Neural cell (in vitro differentiated cells): ENCODE measurements around the gene KRTCAP2.
"Not testable (repeated sequence)": the region's sequence is repeated elsewhere in the genome, so short reads cannot be mapped to it uniquely, and the experiment has no call there.

Experiments used
- EP300 ChIP-seq: fragments of 450-650 bp; conservative IDR thresholded peaks from 2 replicates; pipeline ENCODE4 v1.6.1; 2014; ENCODE audit warnings: antibody characterized with exemption, mild to moderate bottlenecking, moderate library complexity; ENCODE audit not compliant: poor library complexity, severe bottlenecking
- EZH2 ChIP-seq: fragments of 200-600, 300-800 bp; shearing (Covaris generic), sonication (generic); IDR thresholded peaks from 2 replicates; pipeline ENCODE4 v1.6.1; 2014; ENCODE audit warnings: antibody characterized with exemption, low read length, borderline replicate concordance, mild to moderate bottlenecking; ENCODE audit not compliant: insufficient read depth, poor library complexity, severe bottlenecking
- MXI1 ChIP-seq: fragments of 450-650 bp; conservative IDR thresholded peaks from 2 replicates; pipeline ENCODE4 v1.6.1; 2014; ENCODE audit warnings: antibody characterized with exemption, mild to moderate bottlenecking; ENCODE audit not compliant: poor library complexity, severe bottlenecking
- POLR2AphosphoS5 ChIP-seq: IDR thresholded peaks from 2 replicates; pipeline ENCODE4 v1.6.1; 2012
- RAD21 ChIP-seq: fragments of 450-650 bp; conservative IDR thresholded peaks from 2 replicates; pipeline ENCODE4 v1.6.1; 2014; ENCODE audit warnings: antibody characterized with exemption, mild to moderate bottlenecking, moderate library complexity
- TAF1 ChIP-seq: IDR thresholded peaks from 2 replicates; pipeline ENCODE4 v1.6.1; 2012; ENCODE audit warnings: low read depth
- TF ChIP-seq, protein P1 (sequence below): fragments of 450-650 bp; IDR thresholded peaks from 2 replicates; pipeline ENCODE4 v1.5.1; 2014; ENCODE audit warnings: antibody characterized with exemption, mild to moderate bottlenecking, moderate library complexity; ENCODE audit not compliant: poor library complexity, severe bottlenecking
- TF ChIP-seq, protein P2 (sequence below): IDR thresholded peaks from 2 replicates; pipeline ENCODE4 v1.6.1; 2012; ENCODE audit warnings: borderline replicate concordance

DNA sequence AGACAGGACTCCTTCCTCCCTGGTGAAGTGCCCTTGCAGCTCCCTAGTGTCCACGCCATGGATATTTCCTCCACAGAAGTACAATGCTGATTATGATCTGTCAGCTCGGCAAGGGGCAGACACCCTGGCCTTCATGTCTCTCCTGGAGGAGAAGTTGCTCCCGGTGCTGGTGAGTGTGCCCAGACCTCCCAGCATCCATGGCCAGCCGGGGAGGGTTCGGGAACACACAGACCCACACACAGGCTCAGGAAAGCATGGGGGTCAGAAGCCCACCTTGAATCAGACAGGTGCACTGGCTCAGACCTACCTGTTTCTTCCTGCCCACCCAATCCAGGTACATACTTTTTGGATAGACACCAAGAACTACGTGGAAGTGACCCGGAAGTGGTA lies 38.9 kb upstream of the KRTCAP2 start:
- TF ChIP-seq POLR2AphosphoS5, EP300, EZH2, RAD21, MXI1, TAF1: not testable (repeated sequence)
- TF ChIP-seq, protein P1, sequence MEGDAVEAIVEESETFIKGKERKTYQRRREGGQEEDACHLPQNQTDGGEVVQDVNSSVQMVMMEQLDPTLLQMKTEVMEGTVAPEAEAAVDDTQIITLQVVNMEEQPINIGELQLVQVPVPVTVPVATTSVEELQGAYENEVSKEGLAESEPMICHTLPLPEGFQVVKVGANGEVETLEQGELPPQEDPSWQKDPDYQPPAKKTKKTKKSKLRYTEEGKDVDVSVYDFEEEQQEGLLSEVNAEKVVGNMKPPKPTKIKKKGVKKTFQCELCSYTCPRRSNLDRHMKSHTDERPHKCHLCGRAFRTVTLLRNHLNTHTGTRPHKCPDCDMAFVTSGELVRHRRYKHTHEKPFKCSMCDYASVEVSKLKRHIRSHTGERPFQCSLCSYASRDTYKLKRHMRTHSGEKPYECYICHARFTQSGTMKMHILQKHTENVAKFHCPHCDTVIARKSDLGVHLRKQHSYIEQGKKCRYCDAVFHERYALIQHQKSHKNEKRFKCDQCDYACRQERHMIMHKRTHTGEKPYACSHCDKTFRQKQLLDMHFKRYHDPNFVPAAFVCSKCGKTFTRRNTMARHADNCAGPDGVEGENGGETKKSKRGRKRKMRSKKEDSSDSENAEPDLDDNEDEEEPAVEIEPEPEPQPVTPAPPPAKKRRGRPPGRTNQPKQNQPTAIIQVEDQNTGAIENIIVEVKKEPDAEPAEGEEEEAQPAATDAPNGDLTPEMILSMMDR, result not testable (repeated sequence)
- TF ChIP-seq, protein P2, sequence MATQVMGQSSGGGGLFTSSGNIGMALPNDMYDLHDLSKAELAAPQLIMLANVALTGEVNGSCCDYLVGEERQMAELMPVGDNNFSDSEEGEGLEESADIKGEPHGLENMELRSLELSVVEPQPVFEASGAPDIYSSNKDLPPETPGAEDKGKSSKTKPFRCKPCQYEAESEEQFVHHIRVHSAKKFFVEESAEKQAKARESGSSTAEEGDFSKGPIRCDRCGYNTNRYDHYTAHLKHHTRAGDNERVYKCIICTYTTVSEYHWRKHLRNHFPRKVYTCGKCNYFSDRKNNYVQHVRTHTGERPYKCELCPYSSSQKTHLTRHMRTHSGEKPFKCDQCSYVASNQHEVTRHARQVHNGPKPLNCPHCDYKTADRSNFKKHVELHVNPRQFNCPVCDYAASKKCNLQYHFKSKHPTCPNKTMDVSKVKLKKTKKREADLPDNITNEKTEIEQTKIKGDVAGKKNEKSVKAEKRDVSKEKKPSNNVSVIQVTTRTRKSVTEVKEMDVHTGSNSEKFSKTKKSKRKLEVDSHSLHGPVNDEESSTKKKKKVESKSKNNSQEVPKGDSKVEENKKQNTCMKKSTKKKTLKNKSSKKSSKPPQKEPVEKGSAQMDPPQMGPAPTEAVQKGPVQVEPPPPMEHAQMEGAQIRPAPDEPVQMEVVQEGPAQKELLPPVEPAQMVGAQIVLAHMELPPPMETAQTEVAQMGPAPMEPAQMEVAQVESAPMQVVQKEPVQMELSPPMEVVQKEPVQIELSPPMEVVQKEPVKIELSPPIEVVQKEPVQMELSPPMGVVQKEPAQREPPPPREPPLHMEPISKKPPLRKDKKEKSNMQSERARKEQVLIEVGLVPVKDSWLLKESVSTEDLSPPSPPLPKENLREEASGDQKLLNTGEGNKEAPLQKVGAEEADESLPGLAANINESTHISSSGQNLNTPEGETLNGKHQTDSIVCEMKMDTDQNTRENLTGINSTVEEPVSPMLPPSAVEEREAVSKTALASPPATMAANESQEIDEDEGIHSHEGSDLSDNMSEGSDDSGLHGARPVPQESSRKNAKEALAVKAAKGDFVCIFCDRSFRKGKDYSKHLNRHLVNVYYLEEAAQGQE, result not testable (repeated sequence)
